ENCODE data around the gene IPO13.

Gene IPO13

GRCh38 chr1:43993206-43993914 is 46.6 kb downstream of the IPO13 start:
- H3K27ac ChIP-seq (ENCODE audit: low read depth, low read length): no peak overlapping the region
- H3K4me1 ChIP-seq (ENCODE audit: insufficient read depth, low read length): peaks cover 16% of the 10 kb centered on the region

GRCh38 chr1:43994071-43994470 is 47.3 kb downstream of the IPO13 start:
- Histone ChIP-seq H3K4me3 (ENCODE audit: low read depth in 1 of 2, low read length in 2 of 2) (no peak overlapping the region), H3K27ac (ENCODE audit: low read depth, low read length) (no peak overlapping the region), H3K9ac (ENCODE audit: low read length) (no peak overlapping the region), H3K4me1 (ENCODE audit: insufficient read depth, low read length) (peaks cover 16% of the 10 kb centered on the region), H3K36me3 (ENCODE audit: insufficient read depth, low read length) (no peaks in the 10 kb centered on the region), H3K9me3 (ENCODE audit: low read length) (no peaks in the 10 kb centered on the region), H3K27me3 (ENCODE audit: control insufficient read depth in 1 of 2, insufficient read depth in 2 of 2, low read length in 2 of 2) (no peaks in the 10 kb centered on the region)

More at GRCh38 chr1:43993206-43993914, 46.6 kb downstream of the IPO13 start:
- H3K4me3 ChIP-seq (ENCODE audit: low read depth in 1 of 2, low read length in 2 of 2): no peak overlapping the region
- no peaks in the 10 kb centered on the region for H3K9me3 ChIP-seq (ENCODE audit: low read length)
- no peaks in the 10 kb centered on the region for H3K36me3 ChIP-seq (ENCODE audit: insufficient read depth, low read length)
- H3K27me3 ChIP-seq (ENCODE audit: control insufficient read depth in 1 of 2, insufficient read depth in 2 of 2, low read length in 2 of 2): no peaks in the 10 kb centered on the region
- H3K9ac ChIP-seq (ENCODE audit: low read length): no peak overlapping the region

- Histone ChIP-seq H3K27me3 (ENCODE audit: control insufficient read depth in 1 of 2, insufficient read depth in 2 of 2, low read length in 2 of 2) (no peaks in the 10 kb centered on the region), H3K4me3 (ENCODE audit: low read depth in 1 of 2, low read length in 2 of 2) (no peak overlapping the region), H3K4me1 (ENCODE audit: insufficient read depth, low read length) (peaks cover 16% of the 10 kb centered on the region), H3K9ac (ENCODE audit: low read length) (no peak overlapping the region), H3K9me3 (ENCODE audit: low read length) (no peaks in the 10 kb centered on the region), H3K36me3 (ENCODE audit: insufficient read depth, low read length) (no peaks in the 10 kb centered on the region), H3K27ac (ENCODE audit: low read depth, low read length) (no peak overlapping the region)
Measured at GRCh38 chr1:43994794-43995790, 48.3 kb downstream of the IPO13 start.

- no peak overlapping the region for H3K9ac ChIP-seq (ENCODE audit: low read length)
- no peaks in the 10 kb centered on the region for H3K9me3 ChIP-seq (ENCODE audit: low read length)
- H3K4me3 ChIP-seq (ENCODE audit: low read depth in 1 of 2, low read length in 2 of 2): no peak overlapping the region
- no peaks in the 10 kb centered on the region for H3K27me3 ChIP-seq (ENCODE audit: control insufficient read depth in 1 of 2, insufficient read depth in 2 of 2, low read length in 2 of 2)
- peaks cover 6% of the 10 kb centered on the region for H3K4me1 ChIP-seq (ENCODE audit: insufficient read depth, low read length)
- H3K36me3 ChIP-seq (ENCODE audit: insufficient read depth, low read length): peaks cover 8% of the 10 kb centered on the region
- no peak overlapping the region for H3K27ac ChIP-seq (ENCODE audit: low read depth, low read length)
Measured at GRCh38 chr1:43995984-43996732, 49.4 kb downstream of the IPO13 start.

- no peak overlapping the region for H3K27ac ChIP-seq (ENCODE audit: low read depth, low read length)
- H3K9ac ChIP-seq (ENCODE audit: low read length): no peak overlapping the region
Measured at GRCh38 chr1:43996733-43997115, 50.0 kb downstream of the IPO13 start.

GRCh38 chr1:43997295-43997999 is 50.7 kb downstream of the IPO13 start:
- Histone ChIP-seq H3K9me3 (ENCODE audit: low read length) (no peaks in the 10 kb centered on the region), H3K27ac (ENCODE audit: low read depth, low read length) (no peak overlapping the region), H3K4me1 (ENCODE audit: insufficient read depth, low read length) (peaks cover under 1% of the 10 kb centered on the region), H3K36me3 (ENCODE audit: insufficient read depth, low read length) (peaks cover 11% of the 10 kb centered on the region), H3K4me3 (ENCODE audit: low read depth in 1 of 2, low read length in 2 of 2) (no peak overlapping the region), H3K9ac (ENCODE audit: low read length) (no peak overlapping the region), H3K27me3 (ENCODE audit: control insufficient read depth in 1 of 2, insufficient read depth in 2 of 2, low read length in 2 of 2) (no peaks in the 10 kb centered on the region)

More at GRCh38 chr1:43996733-43997115, 50.0 kb downstream of the IPO13 start:
- Histone ChIP-seq H3K27me3 (ENCODE audit: control insufficient read depth in 1 of 2, insufficient read depth in 2 of 2, low read length in 2 of 2) (no peaks in the 10 kb centered on the region), H3K36me3 (ENCODE audit: insufficient read depth, low read length) (peaks cover 11% of the 10 kb centered on the region), H3K4me3 (ENCODE audit: low read depth in 1 of 2, low read length in 2 of 2) (no peak overlapping the region), H3K4me1 (ENCODE audit: insufficient read depth, low read length) (peaks cover 5% of the 10 kb centered on the region), H3K9me3 (ENCODE audit: low read length) (no peaks in the 10 kb centered on the region)

- Histone ChIP-seq H3K9ac (ENCODE audit: low read length) (no peak overlapping the region), H3K36me3 (ENCODE audit: insufficient read depth, low read length) (peaks cover 11% of the 10 kb centered on the region), H3K27ac (ENCODE audit: low read depth, low read length) (no peak overlapping the region), H3K4me1 (ENCODE audit: insufficient read depth, low read length) (no peaks in the 10 kb centered on the region), H3K9me3 (ENCODE audit: low read length) (no peaks in the 10 kb centered on the region), H3K4me3 (ENCODE audit: low read depth in 1 of 2, low read length in 2 of 2) (no peak overlapping the region), H3K27me3 (ENCODE audit: control insufficient read depth in 1 of 2, insufficient read depth in 2 of 2, low read length in 2 of 2) (no peaks in the 10 kb centered on the region)
Measured at GRCh38 chr1:43998000-43998378, 51.2 kb downstream of the IPO13 start.

GRCh38 chr1:43999455-43999854 is 52.7 kb downstream of the IPO13 start:
- Histone ChIP-seq H3K4me1 (ENCODE audit: insufficient read depth, low read length) (no peaks in the 10 kb centered on the region), H3K27me3 (ENCODE audit: control insufficient read depth in 1 of 2, insufficient read depth in 2 of 2, low read length in 2 of 2) (no peaks in the 10 kb centered on the region), H3K9me3 (ENCODE audit: low read length) (no peaks in the 10 kb centered on the region), H3K27ac (ENCODE audit: low read depth, low read length) (no peak overlapping the region), H3K4me3 (ENCODE audit: low read depth in 1 of 2, low read length in 2 of 2) (no peak overlapping the region), H3K9ac (ENCODE audit: low read length) (no peak overlapping the region), H3K36me3 (ENCODE audit: insufficient read depth, low read length) (peaks cover 11% of the 10 kb centered on the region)

GRCh38 chr1:44000122-44000665 is 53.4 kb downstream of the IPO13 start:
- Histone ChIP-seq H3K9ac (ENCODE audit: low read length) (no peak overlapping the region), H3K36me3 (ENCODE audit: insufficient read depth, low read length) (peaks cover 11% of the 10 kb centered on the region), H3K27ac (ENCODE audit: low read depth, low read length) (no peak overlapping the region)

GRCh38 chr1:44002165-44002564 is 55.4 kb downstream of the IPO13 start:
- no peak overlapping the region for H3K27ac ChIP-seq (ENCODE audit: low read depth, low read length)
- no peak overlapping the region for H3K9ac ChIP-seq (ENCODE audit: low read length)
- no peak overlapping the region for H3K4me3 ChIP-seq (ENCODE audit: low read depth in 1 of 2, low read length in 2 of 2)
- no peaks in the 10 kb centered on the region for H3K9me3 ChIP-seq (ENCODE audit: low read length)
- no peaks in the 10 kb centered on the region for H3K27me3 ChIP-seq (ENCODE audit: control insufficient read depth in 1 of 2, insufficient read depth in 2 of 2, low read length in 2 of 2)
- peaks cover 5% of the 10 kb centered on the region for H3K4me1 ChIP-seq (ENCODE audit: insufficient read depth, low read length)
- H3K36me3 ChIP-seq (ENCODE audit: insufficient read depth, low read length): peaks cover 11% of the 10 kb centered on the region

More at GRCh38 chr1:44000122-44000665, 53.4 kb downstream of the IPO13 start:
- no peaks in the 10 kb centered on the region for H3K9me3 ChIP-seq (ENCODE audit: low read length)
- no peaks in the 10 kb centered on the region for H3K27me3 ChIP-seq (ENCODE audit: control insufficient read depth in 1 of 2, insufficient read depth in 2 of 2, low read length in 2 of 2)
- no peaks in the 10 kb centered on the region for H3K4me1 ChIP-seq (ENCODE audit: insufficient read depth, low read length)
- H3K4me3 ChIP-seq (ENCODE audit: low read depth in 1 of 2, low read length in 2 of 2): no peak overlapping the region
